Umbilical cord (tissue), 2 donors: ENCODE data around the gene NXF3. TPM values are rescaled to one million over a fixed set of nuclear protein-coding genes. Genes with fewer than 3 reads are reported as not detected.
"Not testable (repeated sequence)": the region's sequence is repeated elsewhere in the genome, so short reads cannot be mapped to it uniquely, and the experiment has no call there.

Experiments used
- DNase-seq: peaks from one replicate; pipeline ENCODE4 v3.0.0-alpha.2; 2015; ENCODE audit warnings: low spot score
- total RNA-seq: library from RNA; depleted of rRNA; stranded (reverse); fragments of >200 nt; gene quantifications from one replicate; pipeline ENCODE4 v1.2.3, GENCODE V29; 2014; ENCODE audit warnings: low replicate concordance; ENCODE audit not compliant: insufficient read depth

Gene NXF3, protein sequence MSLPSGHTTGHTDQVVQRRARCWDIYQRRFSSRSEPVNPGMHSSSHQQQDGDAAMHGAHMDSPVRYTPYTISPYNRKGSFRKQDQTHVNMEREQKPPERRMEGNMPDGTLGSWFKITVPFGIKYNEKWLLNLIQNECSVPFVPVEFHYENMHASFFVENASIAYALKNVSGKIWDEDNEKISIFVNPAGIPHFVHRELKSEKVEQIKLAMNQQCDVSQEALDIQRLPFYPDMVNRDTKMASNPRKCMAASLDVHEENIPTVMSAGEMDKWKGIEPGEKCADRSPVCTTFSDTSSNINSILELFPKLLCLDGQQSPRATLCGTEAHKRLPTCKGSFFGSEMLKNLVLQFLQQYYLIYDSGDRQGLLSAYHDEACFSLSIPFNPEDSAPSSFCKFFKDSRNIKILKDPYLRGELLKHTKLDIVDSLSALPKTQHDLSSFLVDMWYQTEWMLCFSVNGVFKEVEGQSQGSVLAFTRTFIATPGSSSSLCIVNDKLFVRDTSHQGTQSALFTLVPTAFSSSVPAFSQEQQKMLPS
- not detected for total RNA-seq

DNA sequence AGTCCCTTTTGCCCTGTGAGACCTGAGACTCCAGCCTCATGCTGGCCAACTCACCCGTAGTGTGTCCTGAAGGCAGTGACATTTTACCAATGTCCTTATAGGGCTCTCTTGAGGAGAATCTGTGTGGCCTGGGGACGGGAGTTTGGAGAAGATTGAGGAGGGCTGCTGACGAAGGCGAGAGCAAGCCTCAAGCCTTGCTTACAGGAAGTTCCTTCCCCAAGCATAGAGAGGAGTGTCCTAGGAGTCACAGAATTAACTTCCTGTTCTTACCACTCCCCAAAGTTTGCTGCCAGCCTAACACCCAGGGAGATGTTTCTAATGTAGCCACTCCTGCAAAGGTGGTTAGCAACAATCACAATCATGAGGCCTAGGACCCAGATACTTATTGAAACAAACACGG lies at the start of gene NXF3:
Gene NXF3 (minus strand): TSS at position 202 of the 400 bp plus-strand sequence. CDS start 120 bp downstream, at position 82.
- DNase-seq, result no peak

- DNase-seq, result not testable (repeated sequence)
Observed at GRCh38 chrX:103136528-103136927, 43.6 kb upstream of the NXF3 start.

- no peak for DNase-seq
Observed at GRCh38 chrX:103124284-103124683, 31.3 kb upstream of the NXF3 start.

DNA sequence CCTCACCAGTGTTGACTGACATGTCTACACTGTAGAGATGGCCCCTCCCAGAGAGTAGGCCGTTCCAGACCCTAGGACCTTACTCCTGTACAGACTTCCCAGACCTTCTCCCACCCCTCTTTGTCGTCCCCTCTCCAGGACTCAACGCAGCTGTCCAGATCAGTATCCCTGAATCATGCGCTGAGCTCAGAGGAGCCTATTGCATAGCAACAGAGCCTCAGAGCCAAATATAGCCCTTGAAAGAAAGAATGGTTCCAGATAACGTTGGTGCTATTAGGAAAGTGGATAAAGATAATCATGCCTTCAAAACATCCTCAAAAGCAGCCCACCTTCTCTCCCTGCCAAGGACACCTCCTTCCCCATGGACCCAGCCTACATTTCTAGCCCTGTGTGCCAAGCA lies 27.8 kb upstream of the NXF3 start:
- no peak for DNase-seq

DNA sequence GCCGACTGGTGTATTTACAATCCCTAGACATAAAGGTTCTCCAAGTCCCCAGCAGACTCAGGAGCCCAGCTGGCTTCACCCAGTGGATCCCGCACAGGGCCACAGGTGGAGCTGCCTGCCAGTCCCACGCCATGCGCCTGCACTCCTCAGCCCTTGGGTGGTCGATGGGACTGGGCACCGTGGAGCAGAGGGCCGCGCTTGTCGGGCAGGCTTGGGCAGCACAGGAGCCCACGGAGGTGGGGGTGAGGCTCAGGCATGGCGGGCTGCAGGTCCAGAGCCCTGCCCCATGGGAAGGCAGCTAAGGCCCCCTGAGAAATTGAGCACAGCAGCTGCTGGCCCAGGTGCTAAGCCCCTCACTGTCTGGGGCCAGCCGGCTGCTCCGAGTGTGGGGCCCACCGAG lies 24.0 kb upstream of the NXF3 start:
- not testable (repeated sequence) for DNase-seq

DNA sequence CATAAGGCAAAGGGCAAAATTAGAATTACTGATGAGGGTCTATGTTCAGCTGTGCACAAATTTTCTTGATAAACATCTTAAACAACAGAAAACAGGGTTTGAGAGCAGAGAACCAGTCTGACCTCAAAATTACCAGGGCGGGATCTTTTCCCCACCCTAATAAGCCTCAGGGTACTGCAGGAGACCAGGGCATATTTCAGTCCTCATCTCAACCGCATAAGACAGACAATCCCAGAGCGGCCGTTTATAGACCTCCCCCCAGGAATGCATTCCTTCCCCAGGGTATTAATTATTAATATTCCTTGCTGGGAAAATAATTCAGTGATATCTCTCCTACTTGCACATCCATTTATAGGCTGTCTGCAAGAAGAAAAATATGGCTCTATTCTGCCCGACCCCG lies 16.6 kb upstream of the NXF3 start:
- DNase-seq, result not testable (repeated sequence)

DNA sequence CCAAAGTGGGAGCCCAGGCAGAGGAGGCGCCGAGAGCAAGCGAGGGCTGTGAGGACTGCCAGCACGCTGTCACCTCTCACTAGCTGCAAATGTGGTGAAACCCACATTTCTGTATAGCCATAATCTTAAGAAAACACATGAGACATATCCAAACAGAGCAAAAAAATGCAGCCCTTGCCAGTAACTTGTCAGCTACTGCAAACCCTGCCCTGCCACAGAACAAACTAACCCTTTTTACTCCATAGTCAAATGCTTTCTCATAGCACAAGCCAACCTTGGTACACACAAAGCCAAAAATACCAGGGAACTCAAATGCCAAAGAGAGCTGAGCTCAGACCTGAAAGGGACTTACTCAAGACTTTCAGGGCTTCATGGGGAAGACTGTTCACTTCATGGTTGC lies 14.9 kb upstream of the NXF3 start:
- DNase-seq, result no peak

DNA sequence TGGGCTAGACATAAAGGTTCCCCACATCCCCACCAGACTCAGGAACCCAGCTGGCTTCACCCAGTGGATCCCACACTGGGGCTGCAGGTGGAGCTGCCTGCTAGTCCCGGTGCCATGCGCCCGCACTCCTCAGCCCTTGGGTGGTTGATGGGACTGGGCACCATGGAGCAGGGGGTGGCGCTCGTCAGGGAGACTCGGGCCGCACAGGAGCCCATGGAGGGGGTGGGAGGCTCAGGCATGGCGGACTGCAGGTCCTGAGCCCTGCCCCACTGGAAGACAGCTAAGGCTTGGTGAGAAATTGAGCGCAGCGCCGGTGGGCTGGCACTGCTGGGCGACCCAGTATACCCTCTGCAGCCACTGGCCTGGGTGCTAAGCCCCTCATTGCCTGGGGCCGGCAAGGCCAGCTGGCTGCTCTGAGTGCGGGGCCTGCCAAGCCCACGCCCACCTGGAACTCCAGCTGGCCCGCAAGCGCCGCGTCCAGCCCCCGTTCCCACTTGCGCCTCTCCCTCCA lies 14.3 kb upstream of the NXF3 start:
- DNase-seq, result not testable (repeated sequence)

- DNase-seq, result not testable (repeated sequence)
Observed at GRCh38 chrX:103104370-103104769, 11.4 kb upstream of the NXF3 start.

- DNase-seq, result not testable (repeated sequence)
Observed at GRCh38 chrX:103103866-103104265, 10.9 kb upstream of the NXF3 start.

DNA sequence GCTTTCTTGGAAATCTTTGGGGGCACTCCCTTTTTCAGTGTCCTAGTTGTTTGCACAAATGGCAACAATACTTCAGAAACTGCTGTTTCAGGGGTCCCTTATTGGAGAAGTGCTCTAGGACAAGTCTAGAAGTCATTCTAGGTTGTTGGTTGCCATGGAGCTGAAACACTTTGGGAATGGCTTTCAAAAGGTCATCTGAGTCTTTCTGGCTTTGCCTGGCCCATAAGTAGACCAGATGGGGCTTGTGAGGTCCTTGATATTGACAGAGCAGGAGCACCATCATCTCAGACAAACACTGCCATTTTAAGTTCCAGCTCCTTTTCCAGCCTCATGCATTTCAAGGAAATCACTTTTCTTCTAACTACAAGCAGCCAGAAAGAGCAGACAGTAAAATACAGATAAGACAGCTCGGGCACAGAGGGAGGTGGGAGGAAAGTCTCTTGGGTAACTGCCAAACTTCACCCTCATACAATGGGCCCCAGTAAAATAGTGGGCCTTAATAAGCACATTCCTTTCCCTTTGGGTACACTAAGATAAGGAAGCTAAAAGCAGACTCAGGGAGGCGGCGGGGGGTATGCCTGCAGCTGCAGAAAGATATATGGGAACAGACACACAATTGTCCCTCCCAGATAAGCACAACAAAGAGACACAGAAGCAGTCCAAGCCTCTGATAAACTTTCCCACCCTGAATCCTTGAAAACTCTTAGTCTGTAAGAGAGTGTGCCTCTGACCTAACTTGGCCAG lies 8.5 kb upstream of the NXF3 start:
- DNase-seq, result peak; percentile 49

DNA sequence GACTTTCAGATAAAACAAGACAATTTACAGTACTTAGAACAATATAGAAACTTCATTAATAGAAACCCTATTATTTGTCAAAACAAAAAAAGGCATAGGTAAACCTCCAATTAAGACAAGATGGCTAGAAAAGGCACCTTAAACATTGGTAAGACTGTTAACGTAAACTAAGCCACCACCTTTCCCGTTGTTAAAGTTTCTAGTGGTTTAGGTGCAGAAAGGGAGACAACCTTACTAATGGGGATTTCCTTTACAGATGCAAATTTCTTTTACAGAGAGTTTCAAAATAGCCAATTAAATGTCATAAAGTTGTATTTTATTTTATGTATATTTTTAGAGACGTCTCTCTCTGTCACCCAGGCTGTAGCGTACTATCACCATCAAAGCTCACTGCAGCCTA lies 7.5 kb upstream of the NXF3 start:
- DNase-seq, result no peak

DNA sequence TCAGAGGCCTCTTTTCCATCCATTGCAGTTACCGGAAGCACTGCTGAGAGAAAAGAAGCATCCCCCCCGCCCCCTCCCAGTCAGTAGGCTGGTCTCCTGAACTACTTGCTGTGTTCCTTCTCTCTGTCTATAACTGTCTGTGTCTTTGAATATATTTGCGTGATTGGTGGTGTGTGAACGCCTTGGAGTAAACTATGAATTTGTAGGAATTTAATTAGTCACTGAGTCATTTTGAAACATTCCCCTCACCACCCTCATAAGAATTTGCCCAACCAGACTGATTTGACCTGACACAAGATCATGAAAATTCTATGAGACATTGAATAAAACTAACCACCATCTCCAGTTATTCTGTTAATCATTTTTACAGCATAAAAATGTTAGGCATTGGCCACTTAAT lies 6.7 kb upstream of the NXF3 start:
- no peak for DNase-seq

- no peak for DNase-seq
Observed at GRCh38 chrX:103098488-103098887, 5.5 kb upstream of the NXF3 start.

DNA sequence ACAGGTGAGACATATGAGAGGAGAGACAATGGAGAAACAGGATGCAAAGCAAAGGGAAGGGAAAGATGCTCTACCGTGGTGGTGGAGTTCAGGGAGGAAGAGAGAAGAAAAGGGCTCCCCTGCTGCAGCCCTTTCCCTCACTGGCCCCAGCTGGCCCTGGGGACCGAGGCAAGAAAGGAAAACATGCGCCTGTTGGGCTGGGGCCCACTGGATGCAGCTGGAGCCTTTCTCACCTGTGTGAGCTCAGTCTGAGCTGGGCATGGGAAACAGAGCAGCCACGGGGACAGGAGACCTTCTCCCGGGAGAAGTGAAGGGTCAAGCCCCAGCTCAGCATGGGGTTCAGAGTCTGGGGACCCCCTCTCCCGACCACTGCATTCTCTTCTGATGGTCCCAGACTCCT lies 11.9 kb downstream of the NXF3 start:
- DNase-seq, result no peak

DNA sequence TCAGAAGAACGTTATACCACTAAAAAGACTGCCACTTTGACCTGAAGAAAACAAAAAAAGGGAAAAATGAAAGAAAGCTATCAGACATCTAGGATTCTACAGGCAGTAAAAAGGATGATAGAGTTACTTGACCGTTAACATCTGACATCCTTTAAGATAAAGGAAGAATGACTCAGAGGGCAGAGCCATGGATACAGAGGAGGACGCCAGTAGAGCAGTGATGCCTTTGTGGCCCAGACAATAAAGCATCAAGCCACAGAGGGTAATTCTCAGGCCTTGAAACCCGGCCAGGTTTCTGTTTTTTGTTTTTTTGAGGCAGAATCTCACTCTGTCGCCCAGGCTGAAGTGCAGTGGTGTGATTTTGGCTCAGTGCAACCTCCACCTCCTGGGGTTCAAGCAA lies 19.5 kb downstream of the NXF3 start:
- DNase-seq, result no peak

- DNase-seq, result no peak
Observed at GRCh38 chrX:103066606-103067005, 26.3 kb downstream of the NXF3 start.

GRCh38 chrX:103063918-103064434 lies 29.0 kb downstream of the NXF3 start, which contains the start of gene BEX1:
Gene BEX1 (minus strand): TSS chrX:103064171. CDS start chrX:103063274, 897 bp downstream.
- peak; percentile 4 for DNase-seq

DNA sequence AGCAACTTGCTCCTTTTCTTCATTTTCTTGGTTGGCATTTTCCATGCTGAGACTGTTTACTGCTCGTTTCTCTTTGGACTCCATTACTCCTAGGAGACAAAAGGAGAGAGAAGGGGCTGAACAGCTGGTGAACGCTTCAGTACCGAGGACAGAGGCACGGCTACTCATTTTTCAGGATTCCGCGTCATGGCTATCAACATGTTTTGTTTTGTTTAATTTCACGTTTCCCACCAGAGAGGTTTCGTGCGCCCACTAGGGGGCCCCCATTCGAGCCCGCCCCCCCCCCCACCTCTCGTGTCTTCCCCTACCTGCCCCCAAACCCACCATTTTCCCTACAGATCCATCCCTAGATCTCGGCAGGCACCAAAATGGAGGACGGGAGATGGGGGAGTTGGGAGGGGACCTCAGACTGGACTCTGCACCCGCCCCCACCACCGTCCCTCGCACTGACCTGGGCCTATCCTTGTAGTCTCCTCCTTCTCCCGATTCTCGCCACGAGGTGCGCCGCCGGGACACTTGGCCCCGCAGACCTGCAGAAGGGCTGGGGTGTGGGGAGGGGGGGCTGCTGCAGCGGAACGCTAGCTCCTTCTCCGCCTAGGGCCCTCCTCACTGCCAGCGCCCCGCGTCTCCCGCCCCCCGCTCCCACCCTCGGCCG lies 29.6 kb downstream of the NXF3 start:
- peak; percentile 4 for DNase-seq

- no peak for DNase-seq
Observed at GRCh38 chrX:103061486-103061885, 31.5 kb downstream of the NXF3 start.

- DNase-seq, result no peak
Observed at GRCh38 chrX:103056902-103057301, 36.0 kb downstream of the NXF3 start.
